Measurements from ENCODE around the gene FNDC7. TPM values are rescaled to one million over a fixed set of nuclear protein-coding genes. Genes with fewer than 3 reads are reported as not detected.
"Not testable (repeated sequence)": the region's sequence is repeated elsewhere in the genome, so short reads cannot be mapped to it uniquely, and the experiment has no call there.

Gene FNDC7
- polyA plus RNA-seq, 2 donors: not detected

DNA sequence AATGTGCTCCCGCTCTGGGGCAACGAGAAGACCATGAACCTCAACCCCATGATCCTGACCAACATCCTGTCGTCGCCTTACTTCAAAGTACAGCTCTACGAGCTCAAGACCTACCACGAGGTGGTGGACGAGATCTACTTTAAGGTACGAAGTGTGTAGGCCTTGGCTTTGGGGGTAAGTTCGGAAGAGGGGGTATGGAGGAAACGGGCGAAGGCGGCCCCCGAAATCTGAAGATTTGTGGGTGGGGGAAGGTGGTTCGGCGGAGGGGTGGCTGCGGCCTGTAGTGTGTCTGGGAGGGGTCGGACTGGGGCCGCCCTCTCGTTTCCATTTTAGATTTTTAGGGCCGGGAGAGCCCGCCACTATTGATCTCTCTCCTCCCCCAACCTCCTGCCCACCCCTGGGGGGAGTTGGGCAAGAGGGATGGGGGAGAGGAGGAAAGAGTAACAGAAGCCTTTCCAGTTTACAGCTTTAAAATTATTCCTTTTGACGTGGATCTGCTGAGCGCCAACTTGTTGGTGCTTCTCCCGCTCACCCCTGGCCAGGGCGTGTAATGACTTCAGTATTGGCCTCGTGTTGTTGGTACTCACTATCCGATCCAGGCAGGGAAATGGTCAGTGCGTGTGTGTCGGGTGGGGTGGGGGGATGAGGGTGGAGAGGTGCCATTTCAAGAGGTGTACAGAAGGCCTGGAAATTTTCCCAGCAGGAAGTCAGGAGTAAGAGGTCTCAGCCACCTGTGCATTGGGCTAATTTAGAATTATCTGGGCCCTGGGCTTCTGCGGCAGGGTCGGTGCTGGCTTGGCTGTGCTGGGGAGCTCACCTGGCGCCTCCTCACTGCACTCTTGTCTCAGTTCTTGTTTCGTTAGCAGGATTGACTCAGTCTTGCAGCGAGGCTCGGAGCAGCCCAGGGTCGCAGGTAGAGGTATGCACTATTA, 19.7 kb upstream of the FNDC7 start:
- H3K27me3 ChIP-seq (ENCODE audit: control insufficient read depth in 1 of 2, insufficient read depth in 2 of 2, low read length in 2 of 2): no peaks in the 10 kb centered on the region
- H3K9me3 ChIP-seq (ENCODE audit: control insufficient read depth in 2 of 2, insufficient read depth in 1 of 2, low read depth in 1 of 2, low read length in 1 of 2): no peaks in the 10 kb centered on the region

DNA sequence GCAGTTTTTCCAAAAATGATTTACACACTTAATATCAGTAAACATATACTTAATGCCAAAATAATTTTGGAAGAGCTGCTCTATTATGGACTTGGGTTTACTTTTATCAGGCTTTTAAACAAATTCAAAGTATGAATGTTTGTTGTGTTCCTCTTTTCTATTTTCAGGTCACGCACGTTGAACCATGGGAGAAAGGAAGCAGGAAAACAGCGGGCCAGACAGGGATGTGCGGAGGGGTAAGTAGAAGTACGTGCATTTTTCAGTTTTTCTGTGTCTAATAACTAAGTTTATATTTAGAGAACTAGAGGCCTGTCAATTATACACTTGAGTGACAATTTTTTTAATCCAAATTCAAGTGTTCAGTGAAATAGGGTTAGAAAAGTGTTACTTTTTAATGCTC, 17.2 kb upstream of the FNDC7 start:
- H3K4me3 ChIP-seq (ENCODE audit: low read depth in 1 of 2, low read length in 2 of 2): no peak overlapping the region
- 69 to 71% methylated on average over 5 of the region's 5 CpGs for WGBS, 2 donors
- H3K4me1 ChIP-seq (ENCODE audit: control insufficient read depth in 2 of 2, insufficient read depth in 2 of 2, low read length in 1 of 2): no peaks in the 10 kb centered on the region
- no peak overlapping the region for H3K27ac ChIP-seq (ENCODE audit: low read depth in 2 of 2, low read length in 1 of 2)
- H3K27me3 ChIP-seq (ENCODE audit: control insufficient read depth in 1 of 2, insufficient read depth in 2 of 2, low read length in 2 of 2): no peaks in the 10 kb centered on the region
- H3K36me3 ChIP-seq (ENCODE audit: control insufficient read depth in 2 of 2, insufficient read depth in 2 of 2, low read length in 1 of 2): peaks cover 7 to 8% of the 10 kb centered on the region in 2 donors
- H3K9me3 ChIP-seq (ENCODE audit: control insufficient read depth in 2 of 2, insufficient read depth in 1 of 2, low read depth in 1 of 2, low read length in 1 of 2): no peaks in the 10 kb centered on the region

More for the DNA sequence above, 19.7 kb upstream of the FNDC7 start:
- 1% methylated on average over 36 of the region's 36 CpGs for WGBS, 2 donors
- H3K4me3 ChIP-seq (ENCODE audit: low read depth in 1 of 2, low read length in 2 of 2): peak overlapping the region; percentile 67 to 87
- peaks cover 3 to 5% of the 10 kb centered on the region in 2 donors for H3K36me3 ChIP-seq (ENCODE audit: control insufficient read depth in 2 of 2, insufficient read depth in 2 of 2, low read length in 1 of 2)
- peak overlapping the region; percentile 98 to 100 for H3K27ac ChIP-seq (ENCODE audit: low read depth in 2 of 2, low read length in 1 of 2)
- no peaks in the 10 kb centered on the region for H3K4me1 ChIP-seq (ENCODE audit: control insufficient read depth in 2 of 2, insufficient read depth in 2 of 2, low read length in 1 of 2)

- Histone ChIP-seq H3K27me3 (ENCODE audit: control insufficient read depth in 1 of 2, insufficient read depth in 2 of 2, low read length in 2 of 2) (no peaks in the 10 kb centered on the region), H3K4me3 (ENCODE audit: low read depth in 1 of 2, low read length in 2 of 2) (no peak overlapping the region), H3K4me1 (ENCODE audit: control insufficient read depth in 2 of 2, insufficient read depth in 2 of 2, low read length in 1 of 2) (no peaks in the 10 kb centered on the region), H3K36me3 (ENCODE audit: control insufficient read depth in 2 of 2, insufficient read depth in 2 of 2, low read length in 1 of 2) (peaks cover 7 to 8% of the 10 kb centered on the region in 2 donors), H3K9me3 (ENCODE audit: control insufficient read depth in 2 of 2, insufficient read depth in 1 of 2, low read depth in 1 of 2, low read length in 1 of 2) (no peaks in the 10 kb centered on the region), H3K27ac (ENCODE audit: low read depth in 2 of 2, low read length in 1 of 2) (no peak overlapping the region)
- WGBS, 2 donors: 86 to 87% methylated on average over 22 of the region's 22 CpGs
Observed at GRCh38 chr1:108699375-108700332, 13.1 kb upstream of the FNDC7 start.

- WGBS, 2 donors: 84 to 85% methylated on average over 5 of the region's 5 CpGs
- no peak overlapping the region for H3K4me3 ChIP-seq (ENCODE audit: low read depth in 1 of 2, low read length in 2 of 2)
Observed at GRCh38 chr1:108701176-108701849, 11.4 kb upstream of the FNDC7 start.

DNA sequence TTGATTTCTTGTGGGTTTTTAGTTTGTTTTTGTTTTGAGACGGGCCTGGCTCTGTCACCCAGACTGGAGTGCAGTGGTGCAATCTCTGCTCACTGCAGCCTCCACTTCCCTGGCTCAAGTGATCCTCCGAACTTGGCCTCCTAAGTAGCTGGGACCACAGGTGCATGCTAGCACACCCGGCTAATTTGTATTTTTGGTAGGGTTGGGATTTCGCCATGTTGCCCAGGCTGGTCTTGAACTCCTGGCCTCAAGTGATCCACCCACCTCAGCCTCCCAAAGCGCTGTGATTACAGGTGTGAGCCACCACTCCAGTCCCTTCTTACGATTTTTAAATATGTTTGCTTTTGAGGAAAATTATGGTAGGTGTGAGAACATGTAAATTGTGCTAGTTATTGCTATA, 10.6 kb upstream of the FNDC7 start:
- WGBS, 2 donors: 96 to 98% methylated on average over 6 of the region's 6 CpGs
- not testable (repeated sequence) for H3K27ac ChIP-seq (ENCODE audit: low read depth in 2 of 2, low read length in 1 of 2); H3K9me3 ChIP-seq (ENCODE audit: control insufficient read depth in 2 of 2, insufficient read depth in 1 of 2, low read depth in 1 of 2, low read length in 1 of 2); H3K36me3 ChIP-seq (ENCODE audit: control insufficient read depth in 2 of 2, insufficient read depth in 2 of 2, low read length in 1 of 2); H3K27me3 ChIP-seq (ENCODE audit: control insufficient read depth in 1 of 2, insufficient read depth in 2 of 2, low read length in 2 of 2); H3K4me3 ChIP-seq (ENCODE audit: low read depth in 1 of 2, low read length in 2 of 2); H3K4me1 ChIP-seq (ENCODE audit: control insufficient read depth in 2 of 2, insufficient read depth in 2 of 2, low read length in 1 of 2)

More at GRCh38 chr1:108701176-108701849, 11.4 kb upstream of the FNDC7 start:
- H3K27me3 ChIP-seq (ENCODE audit: control insufficient read depth in 1 of 2, insufficient read depth in 2 of 2, low read length in 2 of 2): no peaks in the 10 kb centered on the region
- no peak overlapping the region for H3K27ac ChIP-seq (ENCODE audit: low read depth in 2 of 2, low read length in 1 of 2)
- peaks cover 7 to 8% of the 10 kb centered on the region in 2 donors for H3K36me3 ChIP-seq (ENCODE audit: control insufficient read depth in 2 of 2, insufficient read depth in 2 of 2, low read length in 1 of 2)
- H3K4me1 ChIP-seq (ENCODE audit: control insufficient read depth in 2 of 2, insufficient read depth in 2 of 2, low read length in 1 of 2): no peaks in the 10 kb centered on the region
- H3K9me3 ChIP-seq (ENCODE audit: control insufficient read depth in 2 of 2, insufficient read depth in 1 of 2, low read depth in 1 of 2, low read length in 1 of 2): no peaks in the 10 kb centered on the region

DNA sequence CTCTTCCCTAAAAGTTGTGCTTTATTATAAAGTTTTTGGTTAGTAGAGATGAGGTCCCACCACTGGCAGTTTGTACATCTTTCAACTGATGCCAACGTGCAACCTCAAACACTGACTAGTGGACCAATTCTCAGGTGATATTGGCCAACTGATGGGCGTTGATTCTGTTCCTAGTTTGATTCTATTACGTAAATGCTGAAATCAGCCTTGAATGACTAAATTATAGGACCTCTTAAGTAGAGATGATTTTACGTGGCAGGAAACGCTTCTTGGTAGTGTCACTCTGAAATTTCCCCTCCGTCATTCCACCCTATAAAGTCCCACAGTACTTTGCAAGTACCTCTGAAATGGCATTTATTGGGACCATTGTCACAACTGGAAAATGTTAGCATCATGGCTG, 8.8 kb upstream of the FNDC7 start:
- Histone ChIP-seq H3K27ac (ENCODE audit: low read depth in 2 of 2, low read length in 1 of 2) (no peak overlapping the region), H3K36me3 (ENCODE audit: control insufficient read depth in 2 of 2, insufficient read depth in 2 of 2, low read length in 1 of 2) (peaks cover 3 to 4% of the 10 kb centered on the region in 2 donors), H3K27me3 (ENCODE audit: control insufficient read depth in 1 of 2, insufficient read depth in 2 of 2, low read length in 2 of 2) (no peaks in the 10 kb centered on the region), H3K9me3 (ENCODE audit: control insufficient read depth in 2 of 2, insufficient read depth in 1 of 2, low read depth in 1 of 2, low read length in 1 of 2) (no peaks in the 10 kb centered on the region), H3K4me3 (ENCODE audit: low read depth in 1 of 2, low read length in 2 of 2) (no peak overlapping the region), H3K4me1 (ENCODE audit: control insufficient read depth in 2 of 2, insufficient read depth in 2 of 2, low read length in 1 of 2) (no peaks in the 10 kb centered on the region)
- WGBS, 2 donors: 69 to 74% methylated on average over 6 of the region's 6 CpGs

GRCh38 chr1:108704496-108704895, 8.2 kb upstream of the FNDC7 start:
- H3K4me1 ChIP-seq (ENCODE audit: control insufficient read depth in 2 of 2, insufficient read depth in 2 of 2, low read length in 1 of 2): no peaks in the 10 kb centered on the region
- no peak overlapping the region for H3K4me3 ChIP-seq (ENCODE audit: low read depth in 1 of 2, low read length in 2 of 2)
- no peaks in the 10 kb centered on the region for H3K27me3 ChIP-seq (ENCODE audit: control insufficient read depth in 1 of 2, insufficient read depth in 2 of 2, low read length in 2 of 2)
- no peak overlapping the region for H3K27ac ChIP-seq (ENCODE audit: low read depth in 2 of 2, low read length in 1 of 2)
- H3K9me3 ChIP-seq (ENCODE audit: control insufficient read depth in 2 of 2, insufficient read depth in 1 of 2, low read depth in 1 of 2, low read length in 1 of 2): no peaks in the 10 kb centered on the region
- H3K36me3 ChIP-seq (ENCODE audit: control insufficient read depth in 2 of 2, insufficient read depth in 2 of 2, low read length in 1 of 2): peaks cover 0 to 4% of the 10 kb centered on the region in 2 donors
- WGBS, 2 donors: 45 to 50% methylated on average over 2 of the region's 2 CpGs

DNA sequence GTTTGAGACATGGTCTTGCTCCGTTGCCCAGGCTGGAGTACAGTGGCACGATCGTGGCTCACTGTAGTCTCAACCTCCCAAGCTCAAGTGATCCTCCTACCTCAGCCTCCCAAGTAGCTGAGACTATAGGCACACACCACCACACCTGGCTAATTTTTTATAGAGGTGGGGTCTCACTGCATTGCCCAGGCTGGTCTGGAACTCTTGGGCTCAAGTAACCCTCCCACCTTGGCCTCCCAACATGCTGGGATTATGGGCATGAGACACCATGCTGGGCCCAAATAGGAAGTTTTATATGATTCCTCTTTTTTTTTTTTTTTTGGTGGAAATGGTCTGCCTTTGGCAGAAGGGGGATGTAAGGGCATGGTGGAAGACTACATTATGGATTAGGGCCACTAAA, 6.1 kb upstream of the FNDC7 start:
- Histone ChIP-seq H3K27ac (ENCODE audit: low read depth in 2 of 2, low read length in 1 of 2) (no peak overlapping the region), H3K27me3 (ENCODE audit: control insufficient read depth in 1 of 2, insufficient read depth in 2 of 2, low read length in 2 of 2) (no peaks in the 10 kb centered on the region), H3K9me3 (ENCODE audit: control insufficient read depth in 2 of 2, insufficient read depth in 1 of 2, low read depth in 1 of 2, low read length in 1 of 2) (no peaks in the 10 kb centered on the region), H3K4me1 (ENCODE audit: control insufficient read depth in 2 of 2, insufficient read depth in 2 of 2, low read length in 1 of 2) (no peaks in the 10 kb centered on the region), H3K4me3 (ENCODE audit: low read depth in 1 of 2, low read length in 2 of 2) (no peak overlapping the region), H3K36me3 (ENCODE audit: control insufficient read depth in 2 of 2, insufficient read depth in 2 of 2, low read length in 1 of 2) (no peaks in the 10 kb centered on the region)
- 89 to 97% methylated on average over 3 of the region's 3 CpGs for WGBS, 2 donors

All from esophagus (tissue), 2 donors.